SK-MEL-5 (cell line): ENCODE results near the gene SYNE4. TPM values are rescaled to one million over a fixed set of nuclear protein-coding genes. Genes with fewer than 3 reads are reported as not detected.
"Not testable (repeated sequence)": the region's sequence is repeated elsewhere in the genome, so short reads cannot be mapped to it uniquely, and the experiment has no call there.

Experiments used
- DNase-seq: peaks from one replicate; pipeline ENCODE4 v3.0.0-alpha.2; 2016; ENCODE audit warnings: low read depth, low spot score
- in situ Hi-C: cut with HindIII; loops from 2 replicates; pipeline ENCODE4 v1.10.0; 2016; ENCODE audit warnings: low sequenced_read_pairs, high pct_unique_total_duplicates, low pct_unique_long_range_greater_than_20kb
- small RNA-seq, 2 experiments: library from RNA; depleted of rRNA; stranded (forward); fragments of <200 nt; gene quantifications; one replicate each; pipeline ENCODE3, GENCODE V24; 2014
- total RNA-seq: library from RNA; depleted of rRNA; stranded (reverse); fragments of >200 nt; shearing (Covaris generic); gene quantifications from 2 replicates; pipeline ENCODE4 v1.2.3, GENCODE V29; 2014; rRNA removed

Gene SYNE4
- total RNA-seq, 1 experiment from 2014 or later = not detected

DNA sequence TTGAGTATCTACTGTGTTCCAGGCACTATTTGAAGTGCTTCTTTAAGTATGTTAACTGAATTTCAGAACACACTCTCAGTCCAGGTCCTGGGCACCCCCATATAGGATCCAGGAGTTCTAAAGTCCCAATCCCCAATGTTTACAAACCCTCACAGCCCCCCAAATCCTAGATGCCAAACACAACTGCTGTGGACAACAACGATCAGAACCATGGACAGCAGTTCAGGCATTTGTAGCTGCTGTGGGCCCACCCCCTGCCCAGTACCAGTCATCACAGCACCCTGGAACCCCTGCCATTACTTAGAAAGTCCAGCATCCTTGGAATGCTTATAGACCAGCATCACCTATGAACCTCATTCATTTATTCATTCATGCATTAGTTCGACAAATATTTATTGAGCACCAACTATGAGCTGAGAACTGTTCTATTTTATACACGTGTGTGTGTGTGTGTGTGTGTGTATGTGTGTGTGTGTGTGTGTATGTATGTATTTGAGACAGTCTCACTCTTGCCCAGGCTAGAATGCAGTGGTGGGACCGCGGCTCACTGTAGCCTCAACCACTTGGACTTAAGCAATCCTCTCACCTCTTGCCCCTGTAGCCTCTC is 32.9 kb downstream of the SYNE4 start:
- in situ Hi-C loops = no loop called here
- DNase-seq = no peak

DNA sequence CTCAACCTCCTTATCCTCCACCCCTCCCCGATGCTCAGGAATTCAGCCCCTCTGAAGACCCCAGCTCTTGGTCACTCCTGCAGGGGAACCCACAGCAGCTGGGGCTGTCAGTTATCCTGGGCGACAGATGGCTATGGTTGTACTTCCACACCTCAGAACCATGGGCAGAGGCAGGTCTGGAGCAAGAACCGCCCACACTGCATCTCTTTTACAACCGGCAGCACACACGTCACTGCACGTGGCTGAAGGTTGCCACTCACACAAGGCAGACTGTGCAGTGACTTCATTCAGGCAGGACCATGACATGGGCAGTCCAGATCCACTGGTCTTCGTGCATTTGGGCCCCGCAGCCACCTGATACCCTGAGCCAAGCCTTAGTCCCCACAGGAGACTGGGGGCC is 35.1 kb downstream of the SYNE4 start:
- in situ Hi-C loops = no loop called here
- DNase-seq = peak; percentile 25

DNA sequence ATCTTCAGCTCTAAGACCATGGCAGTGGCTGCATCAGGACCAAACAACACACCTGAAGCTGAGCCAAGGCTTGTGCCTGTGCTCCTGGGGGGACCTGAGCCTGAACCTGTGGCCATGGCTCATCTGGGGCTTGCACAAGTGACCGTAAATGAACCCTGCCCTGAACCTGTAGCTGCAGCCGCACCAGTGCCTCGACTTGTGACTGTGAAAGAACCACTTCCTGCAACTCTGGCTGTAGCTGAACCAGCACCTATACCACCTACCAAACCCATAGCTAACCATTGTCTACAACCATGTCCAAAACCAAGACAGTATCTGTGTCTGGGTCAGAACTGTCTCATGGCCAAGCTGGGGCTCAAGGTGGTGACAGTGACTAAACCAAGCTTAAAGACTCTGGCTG is 41.8 kb downstream of the SYNE4 start:
- DNase-seq = no peak
- in situ Hi-C loops = no loop called here

- DNase-seq = peak; percentile 52
- in situ Hi-C loops = no loop called here
Measured at GRCh38 chr19:35963514-35963913, 45.1 kb downstream of the SYNE4 start.

DNA sequence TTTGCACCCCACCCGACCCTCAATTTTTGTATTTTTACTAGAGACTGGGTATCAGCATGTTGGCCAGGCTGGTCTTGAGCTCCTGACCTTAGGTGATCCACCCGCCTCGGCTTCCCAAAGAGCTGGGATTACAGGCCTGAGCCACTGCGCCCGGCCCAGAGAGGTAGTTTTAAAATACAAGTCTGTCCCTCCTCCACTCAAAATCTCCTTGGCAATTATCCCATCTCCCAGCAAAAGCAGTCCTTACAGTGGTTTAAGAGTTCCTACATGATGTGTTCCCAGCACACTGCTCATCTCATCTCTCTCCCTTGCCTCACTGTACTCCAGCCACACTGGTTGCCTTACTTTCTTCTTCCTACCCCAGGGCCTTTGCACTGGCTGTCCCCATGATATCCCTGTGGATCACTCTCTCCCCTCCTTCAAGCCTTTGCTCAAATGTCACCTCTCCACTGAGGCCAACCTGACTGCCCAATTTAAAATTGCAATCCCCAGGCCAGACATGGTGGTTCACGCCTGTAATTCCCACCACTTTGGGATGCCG is 48.1 kb downstream of the SYNE4 start:
- no peak for DNase-seq
- in situ Hi-C loops = no loop called here

GRCh38 chr19:35959968-35960320 is 48.7 kb downstream of the SYNE4 start:
- DNase-seq = no peak
- in situ Hi-C loops = no loop called here

DNA sequence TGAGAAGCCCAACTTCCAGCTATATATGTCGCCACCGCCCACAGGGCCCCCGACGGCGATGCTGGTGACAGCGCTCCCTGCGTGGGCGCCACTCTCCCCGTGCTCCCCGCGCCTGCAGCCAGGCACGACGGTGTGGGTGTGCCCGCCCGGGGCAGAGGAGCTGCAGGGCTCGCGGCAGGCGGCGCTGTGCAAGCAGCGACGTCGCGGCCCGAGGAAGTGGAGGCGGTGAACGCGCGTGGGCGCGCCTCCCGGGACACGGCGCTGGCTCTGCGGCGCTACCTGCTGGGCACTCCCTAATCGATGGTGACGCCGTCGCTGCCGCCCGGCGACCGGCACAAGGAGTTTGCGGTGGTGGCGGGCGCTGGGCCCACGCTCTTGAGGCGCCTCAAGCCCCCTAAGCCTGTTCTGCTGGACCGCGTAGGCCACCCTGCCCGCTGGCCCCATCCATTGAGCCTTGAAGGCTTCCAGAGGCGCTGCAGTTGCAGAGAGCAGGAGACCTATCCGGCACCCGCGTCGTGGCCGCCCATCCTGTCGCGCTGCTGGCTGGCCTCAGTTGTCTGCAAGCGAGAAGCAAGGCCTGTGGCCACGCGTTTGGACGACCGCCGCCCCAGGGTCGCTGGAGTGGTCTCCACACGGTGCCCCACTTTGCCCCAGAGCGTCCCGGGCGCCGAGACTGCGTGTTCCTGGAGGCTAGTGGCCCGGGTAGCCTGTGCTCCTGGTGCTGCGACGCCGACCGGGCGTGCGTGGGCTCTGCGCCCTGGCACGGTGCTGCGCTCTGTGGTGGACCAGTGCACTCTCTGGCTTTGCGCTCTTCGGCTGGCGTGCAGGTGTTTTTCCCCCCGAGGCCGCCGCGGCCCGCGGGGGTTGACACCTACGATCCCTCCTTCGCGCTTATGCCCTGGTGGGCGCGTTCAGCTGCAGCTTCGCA is 49.3 kb downstream of the SYNE4 start:
- in situ Hi-C loops = no loop called here

DNA sequence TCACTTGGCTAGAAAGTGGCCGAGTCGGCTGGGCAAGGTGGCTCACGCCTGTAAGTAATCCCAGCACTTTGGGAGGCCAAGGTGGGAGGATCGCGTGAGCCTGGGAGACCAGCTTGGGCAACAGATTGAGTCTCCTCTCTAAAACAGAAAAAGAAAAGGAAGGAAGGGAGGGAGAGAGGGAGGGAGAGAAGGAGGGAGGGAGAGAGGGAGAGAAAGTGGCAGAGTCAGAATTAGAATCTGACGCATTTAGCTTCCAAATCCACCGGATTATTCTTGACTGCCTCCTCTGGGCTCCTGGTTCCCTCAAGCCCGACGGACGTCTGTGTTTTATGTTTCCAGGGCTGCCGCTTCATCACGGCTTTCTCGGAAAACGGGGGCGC is 50.0 kb downstream of the SYNE4 start:
- in situ Hi-C loops = no loop called here
- DNase-seq = no peak

More for the DNA sequence above, 49.3 kb downstream of the SYNE4 start:
- DNase-seq = no peak

- DNase-seq, in situ Hi-C loops: not testable (repeated sequence)
Measured at GRCh38 chr19:35957411-35957810, 51.2 kb downstream of the SYNE4 start.

DNA sequence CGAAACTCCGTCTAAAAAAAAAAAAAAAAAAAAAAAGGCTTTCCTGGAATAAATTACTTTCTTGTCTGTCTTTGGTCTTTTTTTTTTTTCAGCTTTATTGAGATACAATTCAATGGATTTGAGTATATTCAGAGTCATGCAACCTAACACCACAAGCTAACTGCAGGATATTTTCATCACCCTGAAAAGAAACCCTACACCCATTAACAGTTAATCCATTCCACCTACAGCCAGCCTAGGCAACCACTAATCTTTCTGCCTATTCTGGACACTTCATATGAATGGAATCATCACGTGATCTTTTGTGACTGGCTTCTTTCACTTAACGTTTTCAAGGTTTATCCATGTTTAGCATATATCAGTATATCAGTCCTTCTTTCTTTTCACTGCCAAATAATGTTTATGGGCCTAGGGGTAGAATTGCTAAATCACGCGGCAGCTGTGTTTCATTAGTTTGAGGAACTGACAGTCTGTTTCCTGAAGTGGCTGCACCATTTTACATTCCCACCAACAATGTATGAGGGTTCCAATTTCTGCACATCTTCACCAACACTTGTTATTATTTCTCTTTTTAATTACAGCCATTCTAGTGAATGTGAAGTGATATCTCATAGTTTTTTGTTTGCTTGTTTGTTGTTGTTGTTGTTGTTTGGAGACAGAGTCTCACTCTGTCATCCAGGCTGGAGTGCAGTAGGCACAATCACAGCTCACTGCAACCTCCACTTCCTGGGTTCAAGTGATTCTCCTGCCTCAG is 52.6 kb downstream of the SYNE4 start:
- DNase-seq = no peak
- in situ Hi-C loops = no loop called here

Small RNA genes lying within 50 kb of the gene (small RNA-seq; reads per million reads assigned to genes)
- gene AF038458.1 = 0 reads per million in 2 experiments

Other genes with a start within 250 kb of the SYNE4 start
- gene ARHGAP33, start 233.2 kb downstream of the SYNE4 start, total RNA-seq = 0.83 and 0.87 TPM in 2 replicates
- gene PRODH2, start 196.0 kb downstream of the SYNE4 start, total RNA-seq = not detected in 2 replicates
- gene NPHS1, start 156.3 kb downstream of the SYNE4 start, total RNA-seq = not detected in 2 replicates
- 1.7 and 2.4 TPM in 2 replicates for gene KIRREL2, start 151.9 kb downstream of the SYNE4 start, total RNA-seq
- 9.2 and 13.5 TPM in 2 replicates for gene APLP1, start 140.2 kb downstream of the SYNE4 start, total RNA-seq
- gene NFKBID, start 108.3 kb downstream of the SYNE4 start, total RNA-seq = 1.1 and 1.9 TPM in 2 replicates
- gene HCST, start 106.3 kb downstream of the SYNE4 start, total RNA-seq = not detected in 2 replicates
- gene TYROBP, start 100.5 kb downstream of the SYNE4 start, total RNA-seq = not detected in 2 replicates
- 1.8 and 3.3 TPM in 2 replicates for gene LRFN3, start 72.4 kb downstream of the SYNE4 start, total RNA-seq
- gene SDHAF1, start 13.6 kb downstream of the SYNE4 start, total RNA-seq = 13.3 and 14.1 TPM in 2 replicates
- 11.9 and 14.9 TPM in 2 replicates for gene ALKBH6, start 5.4 kb upstream of the SYNE4 start, total RNA-seq
- gene CLIP3, start 24.1 kb upstream of the SYNE4 start, total RNA-seq = 0.34 and 0.43 TPM in 2 replicates
- 1.5 and 1.6 TPM in 2 replicates for gene THAP8, start 45.5 kb upstream of the SYNE4 start, total RNA-seq
- 2.7 and 4.1 TPM in 2 replicates for gene WDR62, start 46.1 kb upstream of the SYNE4 start, total RNA-seq
- gene OVOL3, start 102.3 kb upstream of the SYNE4 start, total RNA-seq = not detected in 2 replicates
- 62.8 and 70.4 TPM in 2 replicates for gene POLR2I, start 106.1 kb upstream of the SYNE4 start, total RNA-seq
- 181 and 190 TPM in 2 replicates for gene TBCB, start 106.7 kb upstream of the SYNE4 start, total RNA-seq
- 214 and 271 TPM in 2 replicates for gene CAPNS1, start 131.3 kb upstream of the SYNE4 start, total RNA-seq
- gene COX7A1, start 143.6 kb upstream of the SYNE4 start, total RNA-seq = not detected in 2 replicates
- gene ZNF565, start 205.9 kb upstream of the SYNE4 start, total RNA-seq = 1.7 and 2.6 TPM in 2 replicates
- gene ZNF146, start 206.3 kb upstream of the SYNE4 start, total RNA-seq = 88.8 and 97.2 TPM in 2 replicates